ENCODE data around the gene CNOT2.

CNOT2 gene

DNA sequence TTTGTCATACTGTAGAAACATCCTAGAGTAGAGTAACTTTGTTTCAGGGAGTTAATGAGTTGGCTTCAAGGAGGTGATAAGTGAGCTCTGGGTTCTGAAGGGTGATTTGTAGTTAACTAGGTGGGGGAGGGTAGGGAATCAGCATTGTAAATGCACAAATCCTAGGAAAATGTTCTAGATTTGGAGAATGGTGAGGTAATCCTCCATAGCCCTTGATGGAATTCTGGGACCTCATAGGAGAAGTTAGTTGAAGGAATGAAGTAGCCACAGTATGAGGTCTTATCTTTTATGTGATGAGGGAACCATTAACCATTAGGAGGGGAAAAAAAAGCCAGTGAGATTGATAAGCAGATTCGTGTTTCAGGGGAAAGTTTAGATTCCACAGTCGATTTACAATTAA is 8.0 kb downstream of the CNOT2 start:
- no peak for DNase-seq (ENCODE audit: low read depth in 3 of 3)

DNA sequence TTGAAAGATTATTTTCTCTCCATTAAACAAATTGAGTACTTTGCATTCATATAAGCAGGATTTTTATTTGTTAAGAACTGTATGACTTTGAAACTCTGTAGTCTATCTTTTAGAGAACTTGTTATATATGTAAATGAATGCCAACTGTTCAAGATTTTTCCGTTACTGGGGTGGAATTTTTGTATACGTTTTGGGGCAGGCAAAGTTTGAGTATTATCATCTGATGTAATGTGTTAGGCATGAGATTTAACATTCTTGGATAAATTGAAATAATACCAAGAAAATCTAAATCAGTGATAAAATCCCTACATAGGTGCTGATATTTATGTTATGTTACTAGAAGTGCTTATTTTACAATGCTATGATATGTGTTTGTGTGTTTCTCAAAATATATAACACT is 8.4 kb downstream of the CNOT2 start:
- no peak for DNase-seq (ENCODE audit: low read depth in 3 of 3)

DNA sequence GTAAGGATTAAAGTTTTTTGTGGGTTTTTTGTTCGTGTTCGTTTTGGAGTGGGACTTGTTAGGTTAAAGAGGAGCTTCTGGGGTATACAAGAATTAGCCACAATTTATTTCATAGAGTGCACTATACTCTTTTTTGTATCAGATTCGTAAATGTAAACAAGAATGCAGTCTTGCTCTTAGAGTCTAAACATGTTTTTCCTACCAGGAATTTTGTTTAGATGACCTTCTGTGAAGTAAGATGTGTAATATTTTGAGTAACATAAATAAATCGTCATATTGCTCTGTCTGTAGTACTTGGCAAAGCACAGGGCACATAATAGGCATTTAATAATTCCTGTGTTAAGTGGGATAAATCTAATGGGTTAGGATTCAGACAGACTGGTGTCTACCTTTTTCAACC is 9.6 kb downstream of the CNOT2 start:
- no peak for DNase-seq (ENCODE audit: low read depth in 3 of 3)

DNA sequence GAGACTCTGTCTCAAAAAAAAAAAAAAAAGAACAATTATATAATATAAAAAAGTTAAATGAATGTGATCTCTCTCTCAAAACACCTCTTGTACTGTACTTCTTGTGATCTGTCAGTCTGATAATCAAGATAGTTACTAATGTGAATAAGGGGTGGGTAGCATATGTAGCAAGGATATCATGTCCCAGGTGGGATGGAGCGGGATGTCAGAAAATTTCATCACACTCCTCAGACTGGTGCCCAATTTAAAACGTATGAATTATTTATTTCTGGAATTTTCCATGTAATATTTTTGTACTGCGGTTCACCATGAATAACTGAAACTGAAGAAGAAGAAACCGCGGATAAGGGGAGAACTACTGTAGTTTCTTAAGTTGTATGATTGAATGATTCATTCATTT is 11.0 kb downstream of the CNOT2 start:
- DNase-seq (ENCODE audit: low read depth in 3 of 3) = no peak

DNA sequence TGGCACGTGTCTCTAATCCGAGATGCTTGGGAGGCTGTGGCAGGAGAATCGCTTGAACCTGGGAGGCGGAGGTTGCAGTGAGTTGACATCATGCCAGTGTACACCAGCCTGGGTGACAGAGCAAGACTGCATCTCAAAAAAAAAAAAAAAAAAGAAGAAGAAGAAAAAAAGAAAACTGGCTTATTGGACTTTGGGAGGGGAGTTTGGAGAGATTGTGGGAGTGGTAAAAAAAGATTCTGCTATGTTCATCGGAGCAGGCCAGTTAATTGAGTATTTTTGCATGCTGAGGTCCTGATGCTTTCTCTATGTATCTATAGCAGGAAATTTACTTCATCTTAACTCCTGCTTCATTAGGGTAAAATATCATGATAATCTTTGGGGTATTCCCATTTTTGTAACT is 11.6 kb downstream of the CNOT2 start:
- DNase-seq (ENCODE audit: low read depth in 3 of 3) = no peak

DNA sequence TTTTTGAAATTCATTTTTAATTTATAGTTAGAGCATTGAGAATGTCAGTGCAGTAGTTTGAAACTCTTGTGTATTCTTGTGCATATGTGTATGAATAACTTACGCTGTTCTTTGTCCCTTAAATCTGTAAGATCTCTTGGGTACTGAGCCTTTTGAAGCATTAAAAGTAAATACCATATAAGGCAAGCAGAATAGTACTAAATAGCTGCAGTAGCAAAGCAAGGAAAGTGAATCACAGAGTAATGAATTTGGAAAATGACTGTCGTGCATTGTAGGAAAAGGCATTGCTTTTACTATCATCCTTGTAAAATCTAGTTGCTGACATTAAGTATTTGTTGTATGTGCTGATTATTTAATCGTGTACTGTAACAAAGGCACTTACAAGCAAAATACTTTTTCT is 12.1 kb downstream of the CNOT2 start:
- DNase-seq (ENCODE audit: low read depth in 3 of 3) = no peak

DNA sequence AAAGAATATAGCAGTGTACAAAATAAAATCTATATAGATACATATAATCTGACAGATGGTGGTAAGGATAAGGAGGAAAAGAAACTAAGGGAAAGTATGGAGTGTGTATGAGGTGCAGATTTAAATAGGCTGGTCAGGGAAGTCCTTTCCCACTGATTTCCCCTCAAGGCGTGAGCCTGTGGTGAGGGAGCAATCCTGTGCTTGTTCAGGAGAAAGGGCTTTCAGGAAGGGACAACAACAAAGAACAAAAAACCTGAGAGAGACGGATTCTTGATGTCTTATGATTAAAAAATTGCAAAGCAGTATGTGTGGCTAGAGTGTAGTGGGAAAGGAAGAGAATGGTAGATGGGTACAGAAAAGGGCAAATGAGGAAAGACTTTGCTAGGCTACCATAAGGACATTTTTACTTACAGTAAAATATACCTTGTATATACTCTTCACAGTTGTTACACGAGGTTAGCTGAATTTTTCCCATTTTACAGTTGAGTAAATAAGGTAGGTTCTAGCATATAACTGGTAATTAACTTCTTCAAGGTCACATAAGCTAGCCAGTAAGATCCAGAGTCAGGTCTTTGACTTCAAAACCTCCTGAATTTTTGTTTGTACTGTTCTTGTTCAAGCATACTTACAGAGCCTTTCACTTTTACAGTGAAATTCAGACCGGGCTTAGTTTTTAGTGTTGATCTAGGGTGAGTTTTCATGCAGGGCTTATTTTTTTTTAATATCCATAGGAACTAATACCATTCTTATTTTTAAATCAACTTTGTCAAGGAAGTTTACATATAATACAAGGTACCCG is 15.6 kb downstream of the CNOT2 start:
- no peak for DNase-seq (ENCODE audit: low read depth in 3 of 3)

DNA sequence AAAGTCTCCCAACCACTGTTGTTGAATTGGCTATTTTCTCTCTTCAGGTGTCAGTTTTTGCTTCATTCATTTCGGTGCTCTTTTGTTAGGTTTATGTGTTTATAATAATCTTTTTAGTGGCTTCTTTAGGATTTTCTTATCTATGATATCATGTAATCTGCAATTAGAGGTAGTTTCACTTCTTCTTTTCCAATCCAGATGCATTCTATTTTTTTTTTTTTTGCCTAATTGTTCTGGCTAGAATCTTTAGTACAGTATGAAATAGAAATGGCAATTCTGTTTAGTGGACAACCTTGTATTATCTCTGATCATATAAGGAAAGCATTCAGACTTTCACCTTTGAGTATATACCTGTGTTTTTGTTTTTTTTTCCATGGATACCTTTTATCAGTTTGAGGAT is 17.4 kb downstream of the CNOT2 start:
- no peak for DNase-seq (ENCODE audit: low read depth in 3 of 3)

DNA sequence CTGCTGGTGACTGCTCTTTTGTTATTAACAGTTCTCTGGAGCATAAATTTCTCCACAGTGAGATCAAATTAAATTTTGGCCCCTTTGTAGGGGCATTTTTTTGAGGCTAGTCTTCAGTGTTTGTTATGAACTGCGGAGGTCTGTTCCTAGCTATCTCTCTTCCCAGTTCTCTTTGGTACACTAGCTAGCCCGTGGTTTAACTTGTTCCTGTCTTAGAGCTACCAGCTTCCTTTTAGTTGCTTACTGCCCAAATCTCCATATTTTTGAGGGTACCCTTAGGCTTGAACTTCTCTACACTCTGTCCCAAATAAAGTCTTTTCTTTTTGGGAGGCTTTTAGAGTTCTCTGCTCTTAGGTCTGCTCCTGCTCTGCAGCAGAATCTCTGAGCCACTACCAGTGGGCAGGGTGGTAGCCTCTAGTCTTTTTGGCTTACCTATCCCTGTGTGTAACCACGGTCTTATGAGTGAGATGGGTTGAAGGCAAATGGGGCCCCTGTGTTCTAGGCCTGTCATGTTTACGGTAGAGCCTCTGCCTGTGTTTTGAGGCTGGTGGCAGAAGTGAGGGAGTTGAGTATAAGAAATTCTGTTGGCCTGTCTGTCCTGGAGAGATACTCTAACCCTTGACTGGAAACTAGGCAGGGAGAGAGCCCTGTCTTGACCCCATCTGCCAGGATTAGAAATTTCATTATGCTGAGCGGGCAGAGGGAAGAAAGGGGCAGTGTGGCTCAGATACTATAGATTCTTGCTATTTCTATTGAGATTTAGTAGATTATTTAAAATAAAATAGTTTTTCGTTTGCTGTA is 21.0 kb downstream of the CNOT2 start:
- no peak for DNase-seq (ENCODE audit: low read depth in 3 of 3)

DNA sequence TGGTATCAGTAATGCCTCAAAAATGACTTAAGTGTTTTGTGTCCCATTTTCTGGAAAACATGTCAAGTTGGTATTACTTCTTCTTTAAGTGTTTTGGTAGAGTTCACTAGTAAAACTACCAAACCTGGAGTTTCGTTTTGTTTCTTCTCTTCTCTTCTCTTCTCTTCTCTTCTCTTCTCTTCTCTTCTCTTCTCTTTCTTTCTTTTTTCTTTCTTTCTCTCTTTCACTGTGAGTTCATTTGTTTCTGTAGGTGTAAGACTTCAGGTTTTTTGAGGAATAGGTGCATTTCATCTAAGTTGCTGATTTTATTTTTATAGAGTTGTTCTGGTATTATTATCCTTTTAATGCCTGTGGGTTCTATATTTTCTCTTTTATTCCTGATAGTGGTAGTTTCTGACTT is 21.9 kb downstream of the CNOT2 start:
- no peak for DNase-seq (ENCODE audit: low read depth in 3 of 3)

DNA sequence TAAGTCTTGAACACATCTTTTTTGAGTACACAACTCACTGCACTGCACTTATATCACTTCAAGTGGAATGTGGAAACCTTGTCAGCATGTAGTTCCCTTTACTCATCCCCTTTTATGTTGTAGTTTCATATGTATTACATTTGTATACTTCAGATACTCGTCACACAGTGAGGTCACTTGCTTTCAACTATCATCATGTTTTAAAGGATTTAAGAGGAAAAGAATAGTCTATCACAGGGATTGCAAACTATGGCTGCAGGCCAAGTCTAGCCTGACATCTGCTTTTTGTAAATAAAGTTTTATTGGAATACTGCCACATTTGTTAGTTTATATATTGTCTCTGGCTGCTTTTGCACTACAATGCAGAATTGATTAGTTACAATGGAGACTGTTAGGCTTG is 24.3 kb downstream of the CNOT2 start:
- DNase-seq (ENCODE audit: low read depth in 3 of 3) = no peak

DNA sequence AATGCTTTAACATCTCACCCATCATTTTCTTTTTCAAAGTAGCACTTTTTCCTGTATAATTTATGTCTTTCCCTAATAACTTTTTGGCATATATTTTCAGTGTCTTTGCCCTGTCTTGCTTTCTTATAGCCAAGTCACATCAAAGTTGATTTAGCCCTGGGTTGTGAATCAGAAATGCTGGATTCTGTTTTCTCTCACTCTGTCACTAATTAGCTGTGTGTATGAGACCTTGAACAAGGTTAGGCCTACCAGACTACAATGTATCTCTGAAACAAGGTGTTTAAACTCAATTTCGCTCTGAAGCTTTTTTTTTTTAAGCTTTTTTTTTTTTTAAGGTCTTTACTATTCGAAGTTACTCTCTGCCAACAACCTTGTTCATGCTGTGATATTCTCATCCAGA is 25.7 kb downstream of the CNOT2 start:
- DNase-seq (ENCODE audit: low read depth in 3 of 3) = no peak

DNA sequence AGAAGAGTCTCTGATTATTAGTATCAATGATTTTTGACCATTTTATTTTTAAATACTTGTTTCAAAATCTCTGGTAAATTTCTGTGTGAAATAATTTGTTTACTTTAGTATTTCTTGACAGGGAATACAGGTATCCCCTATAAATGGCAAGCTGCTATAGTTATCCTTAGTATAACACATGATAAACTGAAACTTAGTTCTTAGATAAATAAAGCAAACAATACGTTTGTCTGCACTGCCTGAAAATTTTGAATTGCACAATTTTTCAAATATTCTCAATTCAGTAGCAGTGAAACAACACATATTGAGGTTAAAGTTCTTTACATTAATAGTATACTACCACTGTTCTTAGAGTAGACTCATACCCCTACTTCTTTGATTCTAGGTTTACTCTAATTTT is 26.9 kb downstream of the CNOT2 start:
- no peak for DNase-seq (ENCODE audit: low read depth in 3 of 3)

DNA sequence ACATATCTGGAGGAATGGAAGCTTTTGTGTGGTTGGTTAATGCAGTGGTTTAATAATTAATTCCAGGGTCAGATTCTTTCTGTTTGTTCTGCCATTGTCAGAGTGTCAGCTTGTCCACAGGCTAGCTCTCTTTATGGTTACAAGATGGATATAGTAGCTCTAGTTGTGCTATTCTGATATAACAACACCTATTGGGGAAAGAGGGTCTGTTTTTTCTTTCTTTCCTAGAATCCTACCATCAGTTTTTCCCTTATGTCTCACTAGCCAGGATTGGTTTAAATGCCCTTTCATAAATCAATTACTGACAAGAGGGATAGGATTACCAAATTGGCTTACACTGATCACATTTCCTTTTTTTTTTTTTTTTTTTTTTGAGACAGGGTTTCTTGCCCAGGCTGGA is 27.8 kb downstream of the CNOT2 start:
- no peak for DNase-seq (ENCODE audit: low read depth in 3 of 3)

DNA sequence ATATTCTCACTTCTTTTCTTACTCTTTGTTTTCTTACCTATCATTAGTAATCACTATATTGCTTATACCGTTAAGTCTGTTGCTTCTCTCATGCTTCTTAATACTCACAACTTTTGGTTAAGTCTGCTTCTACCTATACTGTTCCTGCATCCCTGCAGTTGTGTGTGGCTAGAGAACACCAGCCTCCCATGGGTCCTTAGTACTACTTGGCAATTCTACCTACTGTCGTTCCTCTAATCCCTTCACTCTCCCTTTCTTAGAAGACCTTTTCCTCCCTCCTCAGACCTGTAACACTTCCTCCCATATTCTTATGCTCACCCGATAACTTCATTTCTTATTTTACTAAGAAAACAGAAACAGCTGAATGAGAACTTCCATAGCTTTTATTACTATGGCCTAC is 29.3 kb downstream of the CNOT2 start:
- no peak for DNase-seq (ENCODE audit: low read depth in 3 of 3)

DNA sequence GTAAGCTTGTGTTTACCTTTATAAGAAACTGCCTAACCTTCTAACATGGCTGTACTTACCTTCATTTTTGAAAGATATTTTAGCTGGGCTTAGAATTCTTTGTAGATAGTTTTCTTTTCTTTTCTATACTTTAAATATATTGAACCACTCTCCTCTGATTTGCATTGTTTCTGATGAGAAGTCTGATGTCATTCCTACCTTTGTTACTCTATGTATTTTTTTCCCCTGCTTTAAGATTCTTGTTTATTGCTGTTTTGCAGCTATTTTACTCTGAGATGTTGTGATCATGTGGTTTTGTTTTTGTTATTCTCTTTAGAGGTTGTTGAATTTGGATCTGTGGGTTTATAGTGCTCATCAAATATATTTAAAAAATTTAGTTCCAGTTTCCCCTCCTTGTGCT is 31.8 kb downstream of the CNOT2 start:
- DNase-seq (ENCODE audit: low read depth in 3 of 3) = no peak

DNA sequence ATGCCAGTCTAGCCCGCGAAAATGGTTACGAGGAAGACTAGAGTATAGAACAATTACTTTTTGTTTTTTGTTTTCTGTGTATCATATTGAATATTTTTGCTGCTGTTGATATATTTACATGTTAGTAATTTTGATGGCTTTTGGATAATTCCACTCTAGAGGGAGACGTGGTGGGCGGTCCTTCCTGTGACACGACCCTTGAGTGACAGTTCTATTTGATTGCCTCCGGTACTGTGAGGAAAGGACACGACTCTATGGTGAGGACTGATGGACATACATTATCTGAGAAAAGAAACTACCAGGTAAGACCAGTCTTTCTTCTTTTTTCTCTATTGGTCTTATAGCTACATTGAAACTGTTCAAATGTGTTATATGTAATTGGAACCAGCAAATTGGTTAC is 34.7 kb downstream of the CNOT2 start:
- DNase-seq (ENCODE audit: low read depth in 3 of 3) = no peak

DNA sequence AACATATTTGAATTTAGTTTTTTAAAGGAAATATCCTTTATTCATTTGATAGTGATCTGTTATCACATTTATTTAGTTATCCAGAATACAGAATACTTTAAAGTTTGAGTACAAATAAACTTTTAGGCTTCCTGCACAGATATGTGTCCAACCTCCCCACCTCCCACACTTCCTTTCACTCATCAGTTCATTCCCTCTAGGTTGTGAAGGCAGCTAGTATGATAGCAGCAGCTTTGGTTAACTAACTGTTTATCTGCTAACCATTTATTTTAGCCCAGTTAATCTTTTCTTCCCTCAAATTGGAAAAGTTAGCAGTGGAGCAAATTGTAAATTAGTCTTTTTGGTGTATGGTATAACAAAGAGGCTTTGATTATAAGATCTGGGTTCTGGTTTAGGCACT is 35.7 kb downstream of the CNOT2 start:
- no peak for DNase-seq (ENCODE audit: low read depth in 3 of 3)

DNA sequence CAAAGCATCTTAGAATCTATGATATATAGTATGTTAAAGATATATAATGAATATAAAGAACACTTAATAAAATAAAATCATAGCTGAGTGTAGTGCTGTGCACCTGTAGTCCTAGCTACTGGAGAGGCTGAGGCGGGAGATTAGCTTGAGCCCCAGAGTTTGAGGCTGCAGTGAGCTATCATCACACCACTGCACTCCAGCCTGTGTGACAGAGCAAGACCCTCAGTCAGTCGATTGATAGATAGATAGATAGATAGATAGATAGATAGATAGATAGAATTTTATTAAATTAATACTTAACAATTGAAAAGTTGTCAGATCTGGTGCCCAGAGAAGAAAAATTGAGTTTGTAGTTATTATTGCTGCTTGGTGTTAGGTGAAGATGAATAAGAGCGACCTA is 40.0 kb downstream of the CNOT2 start:
- DNase-seq (ENCODE audit: low read depth in 3 of 3) = no peak

DNA sequence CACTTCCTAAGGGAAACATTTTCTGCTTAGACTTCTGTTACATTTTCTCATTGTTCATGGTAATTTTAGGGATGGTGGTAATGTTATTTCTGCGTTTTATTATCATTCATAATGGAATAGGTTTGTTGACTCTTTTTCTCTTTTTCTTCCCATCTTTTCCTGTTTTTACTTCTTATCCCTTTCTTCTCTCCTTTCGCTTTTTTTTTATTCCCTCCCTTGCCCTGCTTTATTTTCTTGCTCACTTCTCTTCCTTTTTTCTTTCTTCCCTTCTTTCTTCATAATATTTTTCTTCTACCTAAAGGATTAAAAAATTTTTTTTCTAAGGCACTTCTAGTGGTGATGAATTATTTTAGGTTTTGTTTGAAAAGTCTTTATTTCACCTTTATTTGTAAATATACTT is 45.6 kb downstream of the CNOT2 start:
- no peak for DNase-seq (ENCODE audit: low read depth in 3 of 3)

DNA sequence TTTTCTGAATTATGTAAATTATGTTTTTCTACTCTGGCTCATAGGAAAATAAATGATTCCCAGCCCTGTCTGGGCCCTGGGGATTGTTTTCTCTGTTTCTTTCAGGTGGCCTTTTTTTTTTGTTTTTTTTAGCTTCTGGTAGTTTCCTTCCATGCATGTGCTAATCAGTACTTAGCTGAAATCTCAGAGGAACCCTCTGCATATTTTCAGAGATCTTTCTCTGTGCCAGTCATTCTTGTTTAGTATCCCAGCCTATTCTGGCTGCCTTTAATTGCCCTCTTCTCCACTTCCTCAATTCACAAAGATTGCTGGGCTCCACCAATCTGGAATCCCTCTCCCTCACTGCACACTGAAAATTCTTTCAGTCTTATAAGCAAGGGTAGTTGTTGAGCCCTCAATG is 46.9 kb downstream of the CNOT2 start:
- no peak for DNase-seq (ENCODE audit: low read depth in 3 of 3)

DNA sequence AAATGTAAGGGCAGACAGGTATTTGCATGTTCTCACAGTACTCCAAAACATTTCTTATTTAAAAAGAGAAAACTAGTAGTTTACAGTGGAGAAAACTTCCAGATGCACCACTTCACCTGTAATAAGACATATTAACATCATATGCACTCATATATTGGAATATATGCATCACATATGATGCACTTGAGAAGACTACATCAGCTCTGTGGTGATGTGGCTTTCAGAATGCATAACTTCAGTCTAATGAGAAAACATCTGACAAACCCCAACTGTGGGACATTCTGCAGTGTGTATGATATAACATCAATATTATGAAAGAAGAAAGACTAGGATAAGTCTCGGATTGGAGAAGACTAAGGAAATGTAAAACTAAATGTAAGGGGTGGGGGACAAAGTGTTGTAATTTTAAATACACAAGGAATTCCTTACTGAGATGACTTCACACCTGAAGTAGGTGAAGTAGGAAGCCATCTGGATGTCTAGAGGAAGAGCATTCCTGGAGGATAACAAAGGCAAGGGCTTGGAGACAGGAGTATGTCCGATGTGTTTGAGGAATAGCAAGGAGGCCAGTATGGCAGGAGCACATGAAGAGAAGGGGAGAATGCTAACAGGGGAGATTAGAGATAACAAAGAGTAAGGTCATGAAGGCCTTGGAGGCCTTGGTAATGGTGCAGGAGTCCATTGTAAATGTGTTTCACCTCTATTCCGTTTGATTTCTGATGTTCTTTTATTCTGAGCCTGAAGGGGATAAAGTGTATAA is 49.0 kb downstream of the CNOT2 start:
- no peak for DNase-seq (ENCODE audit: low read depth in 3 of 3)

Measured in stimulated activated CD4-positive, alpha-beta T cell treated with anti-CD3 and anti-CD28 coated beads, TNF-alpha, amount 100 ng/mL, for 48 hours (primary cell).